GM10847 (cell line): ENCODE results near the gene STAB1.

Experiments used
- POLR2A ChIP-seq: IDR thresholded peaks from 2 replicates; pipeline ENCODE4 v1.6.1; 2011; ENCODE audit not compliant: insufficient read length; ENCODE audit errors: extremely low read depth

STAB1 gene

GRCh38 chr3:52527732-52528585 is 32.8 kb downstream of the STAB1 start:
- TF ChIP-seq POLR2A: no peak

- no peak for TF ChIP-seq POLR2A
These were observed 33.6 kb downstream of the STAB1 start for GRCh38 chr3:52528586-52529375.

GRCh38 chr3:52529376-52530333 is 34.5 kb downstream of the STAB1 start:
- TF ChIP-seq POLR2A: no peak

- no peak for TF ChIP-seq POLR2A
These were observed 36.0 kb downstream of the STAB1 start for GRCh38 chr3:52530918-52531826.

- no peak for TF ChIP-seq POLR2A
These were observed 36.9 kb downstream of the STAB1 start for GRCh38 chr3:52531860-52532516.

- TF ChIP-seq POLR2A: no peak
These were observed 37.3 kb downstream of the STAB1 start for GRCh38 chr3:52532517-52532837.

GRCh38 chr3:52532838-52533622 is 37.9 kb downstream of the STAB1 start:
- no peak for TF ChIP-seq POLR2A

GRCh38 chr3:52533623-52534280 is 38.6 kb downstream of the STAB1 start, which contains the start of gene NT5DC2:
NT5DC2 (minus strand) TSS chr3:52533857; CDS start chr3:52533737, 120 bp downstream.
- TF ChIP-seq POLR2A: no peak

- TF ChIP-seq POLR2A: no peak
These were observed 39.4 kb downstream of the STAB1 start for GRCh38 chr3:52534281-52535183.

GRCh38 chr3:52535411-52536111 is 40.4 kb downstream of the STAB1 start:
- no peak for TF ChIP-seq POLR2A

- TF ChIP-seq POLR2A: no peak
These were observed 40.9 kb downstream of the STAB1 start for GRCh38 chr3:52536112-52536368.
